GM19239 (cell line): ENCODE results near the gene SNU13.
"Not testable (repeated sequence)": the region's sequence is repeated elsewhere in the genome, so short reads cannot be mapped to it uniquely, and the experiment has no call there.

Source experiments
- DNase-seq: peaks from one replicate; pipeline ENCODE4 v3.0.0; 2011; ENCODE audit warnings: low spot score; ENCODE audit not compliant: insufficient read length
- FAIRE-seq: peaks from 2 replicates; lab custom pipeline; 2011; peaks lifted over from hg19 to GRCh38; lab: Jason Lieb, UNC

The SNU13 gene

DNA sequence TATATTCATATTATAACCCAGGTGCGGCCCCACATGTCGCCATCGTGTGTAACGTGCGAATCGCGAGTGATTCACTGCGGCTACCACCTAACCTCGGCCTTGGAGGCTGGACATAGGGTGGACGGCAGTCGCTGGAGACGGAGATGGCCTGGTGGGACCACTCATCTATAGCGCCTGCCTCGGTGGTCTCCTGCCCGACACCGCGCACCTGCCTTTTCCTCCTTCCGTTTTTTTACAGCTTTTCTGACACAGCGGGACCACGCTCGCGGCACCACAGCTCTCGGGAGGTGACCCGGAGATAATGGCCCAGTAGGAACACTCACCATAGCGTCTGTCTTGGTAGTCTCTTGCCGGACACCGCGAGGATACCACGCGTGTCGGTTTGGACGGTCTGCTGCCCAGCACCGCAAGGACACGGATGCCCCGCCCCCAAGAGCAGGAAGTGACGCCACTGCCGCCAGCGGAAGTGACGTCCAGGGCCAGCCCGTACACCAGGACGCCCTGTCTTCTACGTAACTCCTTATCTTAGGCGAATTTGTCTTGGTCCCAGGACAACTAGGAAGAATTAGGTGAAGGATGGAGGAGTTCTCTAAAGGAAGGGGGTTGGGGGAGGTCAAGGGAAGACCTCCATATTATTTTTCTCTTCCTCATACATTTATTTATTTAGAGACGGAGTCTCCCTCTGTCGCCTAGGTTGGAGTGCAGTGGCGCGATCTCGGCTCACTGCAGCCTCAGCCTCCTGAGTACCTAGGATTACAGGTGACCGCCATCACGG is 6.4 kb downstream of the SNU13 start:
- peak; percentile 73 for DNase-seq
- FAIRE-seq: peak; percentile 94

DNA sequence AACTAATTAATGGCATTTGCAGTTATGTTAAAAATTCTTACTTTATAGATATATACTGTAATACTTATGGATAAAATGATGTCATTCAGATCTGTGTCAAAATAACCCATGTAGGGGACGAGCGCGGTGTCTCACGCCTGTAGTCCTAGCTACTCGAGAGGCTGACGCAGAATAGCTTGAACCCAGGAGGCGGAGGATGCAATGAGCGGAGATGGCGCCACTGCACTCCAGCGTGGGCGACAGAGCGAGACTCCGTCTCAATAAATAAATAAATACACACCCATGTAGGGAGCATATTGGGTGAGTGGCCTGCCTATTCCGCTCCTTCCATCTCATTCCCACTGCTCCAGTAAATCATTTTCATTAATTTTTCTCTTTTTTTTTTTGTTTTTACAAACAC is 7.1 kb downstream of the SNU13 start:
- DNase-seq: no peak
- no peak for FAIRE-seq

DNA sequence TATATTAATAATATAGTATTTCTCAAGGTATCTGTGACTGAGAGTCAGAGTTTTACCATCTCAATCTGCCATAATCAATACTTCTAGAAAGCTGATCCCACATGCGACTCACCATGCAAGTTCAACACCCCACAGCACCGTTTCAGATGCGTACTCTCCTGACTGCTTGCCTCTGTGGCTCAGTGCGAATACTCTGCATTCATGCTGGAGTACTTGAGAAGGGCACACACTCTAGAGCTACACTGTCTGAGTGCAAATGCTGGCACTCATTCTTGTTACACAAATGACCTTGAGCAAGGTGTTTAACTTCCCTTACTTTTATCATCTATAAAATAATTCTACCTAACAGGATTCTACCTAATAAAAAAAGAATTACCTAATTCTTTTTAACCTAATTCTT is 12.5 kb downstream of the SNU13 start:
- FAIRE-seq (no peak), DNase-seq (no peak)

DNA sequence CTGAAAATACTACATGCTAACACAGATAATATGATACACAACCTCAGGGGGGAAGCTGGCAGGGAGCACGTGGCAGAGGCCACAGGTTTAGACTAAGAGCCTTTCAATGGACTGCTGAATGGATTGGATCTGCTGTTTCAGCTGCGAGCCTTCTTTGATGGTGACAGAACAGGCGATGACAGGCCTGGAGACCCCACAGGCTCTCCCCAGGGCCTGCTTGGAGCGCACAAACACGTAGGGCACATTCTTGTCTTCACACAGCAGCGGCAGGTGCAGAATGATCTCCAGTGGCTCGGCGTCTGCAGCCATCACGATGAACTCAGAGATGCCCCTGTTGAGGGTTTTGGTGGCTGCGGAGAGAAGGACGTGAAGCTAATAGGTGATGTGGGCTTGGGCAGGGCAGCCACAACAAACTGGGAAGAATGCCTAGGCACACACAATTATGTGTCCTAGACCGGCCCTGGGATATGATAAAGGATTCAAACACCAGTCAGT is 13.8 kb downstream of the SNU13 start:
- DNase-seq: no peak
- no peak for FAIRE-seq

DNA sequence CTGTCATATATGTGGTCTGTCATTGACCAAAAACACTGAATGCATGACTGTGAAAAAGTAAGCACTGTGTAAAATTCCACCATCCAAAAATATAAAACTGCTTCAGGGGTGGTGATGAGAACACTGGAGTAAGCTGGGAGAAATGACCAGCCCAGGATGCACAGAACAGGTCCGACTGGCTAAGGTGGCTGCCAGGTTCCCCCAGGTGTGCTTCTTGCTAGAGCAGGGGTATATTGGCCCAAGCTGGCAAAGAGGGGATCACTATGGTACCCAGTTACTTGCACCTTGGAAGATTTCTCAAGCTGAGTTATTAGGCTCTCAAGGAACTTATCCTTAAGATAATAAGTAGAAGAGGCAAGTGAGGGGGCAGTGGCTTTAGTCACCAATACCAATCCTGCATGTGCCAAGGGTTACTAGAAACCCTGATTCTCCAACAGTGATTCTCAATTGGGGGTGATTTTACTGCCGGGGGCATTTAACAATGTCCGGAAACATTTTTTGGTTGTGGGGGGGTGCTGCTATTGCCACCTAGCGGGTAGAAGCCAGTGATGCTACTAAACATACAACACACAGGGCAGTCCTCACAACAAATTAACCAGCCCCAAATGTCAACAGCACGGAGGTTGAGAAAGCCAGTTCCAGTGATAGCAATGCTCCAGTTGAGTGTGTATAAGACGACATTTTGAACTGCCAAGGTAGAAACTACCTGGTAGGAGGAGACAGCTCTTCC is 15.7 kb downstream of the SNU13 start:
- FAIRE-seq (no peak), DNase-seq (no peak)

DNA sequence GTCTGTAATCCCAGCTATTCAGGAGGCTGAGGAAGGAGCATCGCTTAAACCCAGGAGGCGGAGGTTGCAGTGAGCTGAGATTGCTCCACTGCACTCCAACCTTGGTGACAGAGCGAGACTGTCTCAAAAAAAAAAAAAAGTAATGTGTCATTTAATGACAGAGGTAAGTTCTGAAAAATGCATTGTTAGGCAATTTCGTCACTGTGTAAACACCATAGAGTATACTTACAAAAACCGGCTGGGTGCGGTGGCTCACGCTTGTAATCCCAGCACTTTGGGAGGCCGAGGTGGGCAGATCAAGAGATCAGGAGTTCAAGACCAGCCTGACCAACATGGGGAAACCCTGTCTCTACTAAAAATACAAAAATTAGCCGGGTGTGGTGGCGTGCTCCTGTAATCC is 16.6 kb downstream of the SNU13 start:
- DNase-seq, FAIRE-seq: not testable (repeated sequence)

DNA sequence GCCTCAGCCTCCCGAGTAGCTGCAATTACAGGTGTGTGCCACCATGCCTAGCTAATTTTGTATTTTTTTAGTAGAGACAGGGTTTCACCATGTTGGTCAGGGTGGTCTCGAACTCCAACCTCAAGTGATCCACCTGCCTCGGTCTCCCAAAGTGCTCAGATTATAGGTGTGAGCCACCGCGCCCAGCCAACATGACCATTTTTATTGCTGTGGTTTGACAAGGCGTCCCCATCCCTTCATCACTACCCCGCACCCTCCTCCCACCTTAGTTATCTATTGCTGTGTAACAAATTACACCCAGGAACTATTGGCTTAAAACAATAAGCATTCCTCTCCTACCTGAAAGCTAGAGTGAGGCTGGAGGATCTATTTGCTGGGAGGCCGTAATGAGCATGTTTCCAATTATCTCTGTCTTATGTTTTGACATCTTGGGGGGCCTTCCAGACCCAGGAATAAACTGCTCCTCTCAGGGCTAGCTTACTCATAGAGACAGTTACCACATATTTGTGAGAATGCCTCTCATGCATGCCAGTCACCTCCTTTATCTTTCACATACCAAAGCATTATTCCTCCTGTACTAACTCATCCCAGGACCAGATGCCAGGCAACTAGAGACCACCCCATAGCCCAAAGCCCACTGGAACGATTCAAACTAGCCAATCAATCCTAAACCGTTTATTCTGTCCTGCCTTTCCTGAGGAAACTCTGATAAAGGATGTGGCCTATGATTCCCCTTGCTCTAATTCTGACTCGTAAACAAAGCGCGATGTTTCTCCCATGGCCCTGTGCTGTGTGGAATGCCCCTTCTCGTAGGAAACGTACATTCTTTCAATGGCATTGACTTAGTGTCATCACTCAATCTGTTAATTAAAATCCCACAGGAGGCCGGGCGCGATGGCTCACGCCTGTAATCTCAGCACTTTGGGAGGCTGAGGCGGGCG is 19.4 kb downstream of the SNU13 start:
- DNase-seq (no peak), FAIRE-seq (no peak)

DNA sequence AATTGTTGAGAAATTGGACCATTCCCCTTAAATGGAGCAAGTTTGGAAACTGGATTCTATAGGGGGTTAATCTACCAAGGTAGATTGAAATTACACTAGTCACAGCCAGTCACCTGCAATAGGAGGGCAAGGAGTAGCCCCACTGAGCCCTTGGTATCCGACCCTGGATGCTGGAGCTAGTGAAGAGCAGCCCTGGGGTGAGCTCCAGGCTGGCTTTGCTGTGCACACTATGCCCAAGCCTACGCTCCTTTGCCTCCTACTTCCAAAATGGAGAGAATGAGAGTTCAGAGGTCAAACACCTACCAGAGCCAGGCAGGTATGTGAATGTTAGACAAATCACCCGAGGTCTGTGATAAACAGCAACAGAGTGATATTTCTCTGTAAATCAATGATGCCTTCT is 23.7 kb downstream of the SNU13 start:
- no peak for FAIRE-seq

DNA sequence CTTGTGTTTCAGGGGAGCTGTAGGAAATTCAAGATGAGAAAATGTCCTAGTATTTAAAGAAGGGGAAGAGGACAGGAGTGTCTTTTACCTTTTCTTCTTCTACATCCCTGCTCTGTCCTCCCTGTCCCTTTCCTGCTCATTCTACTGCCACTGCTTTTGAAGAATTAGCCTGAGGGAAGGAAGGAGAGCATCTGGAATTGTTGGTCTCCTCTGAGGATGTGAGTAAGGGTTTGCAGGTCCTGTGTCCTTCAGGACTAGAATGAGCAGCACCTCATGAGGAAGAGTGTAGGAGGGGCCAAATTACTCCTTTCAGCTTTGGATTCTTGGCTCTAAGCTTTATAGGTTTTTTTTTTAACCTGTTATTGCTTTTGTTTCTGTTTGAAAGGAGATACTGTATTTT is 24.2 kb downstream of the SNU13 start:
- FAIRE-seq: no peak
- no peak for DNase-seq

More for the DNA sequence above, 23.7 kb downstream of the SNU13 start:
- DNase-seq: no peak

DNA sequence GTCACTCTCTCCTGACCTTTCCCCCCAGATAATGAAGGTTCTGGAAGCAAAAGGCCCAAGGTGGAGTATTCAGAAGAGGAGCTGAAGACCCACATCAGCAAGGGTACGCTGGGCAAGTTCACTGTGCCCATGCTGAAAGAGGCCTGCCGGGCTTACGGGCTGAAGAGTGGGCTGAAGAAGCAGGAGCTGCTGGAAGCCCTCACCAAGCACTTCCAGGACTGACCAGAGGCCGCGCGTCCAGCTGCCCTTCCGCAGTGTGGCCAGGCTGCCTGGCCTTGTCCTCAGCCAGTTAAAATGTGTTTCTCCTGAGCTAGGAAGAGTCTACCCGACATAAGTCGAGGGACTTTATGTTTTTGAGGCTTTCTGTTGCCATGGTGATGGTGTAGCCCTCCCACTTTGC is 25.1 kb downstream of the SNU13 start:
- DNase-seq, FAIRE-seq: not testable (repeated sequence)

DNA sequence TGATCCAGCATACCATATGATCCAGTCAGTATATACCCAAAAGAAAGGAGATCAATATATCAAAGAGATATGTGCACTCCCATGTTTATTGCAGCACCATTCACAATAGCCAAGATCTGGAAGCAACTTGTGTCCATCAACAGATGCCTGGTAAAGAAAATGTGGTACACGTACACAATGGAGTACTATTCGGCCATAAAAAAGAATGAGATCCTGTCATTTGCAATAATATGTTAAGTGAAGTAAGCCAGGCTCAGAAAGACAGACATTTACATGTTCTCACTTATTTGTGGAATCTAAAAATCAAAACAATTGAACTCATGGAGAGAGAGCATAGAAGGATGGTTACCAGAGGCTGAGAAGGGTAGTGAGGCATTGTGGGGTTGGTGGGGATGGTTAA is 27.0 kb downstream of the SNU13 start:
- DNase-seq (no peak), FAIRE-seq (no peak)

DNA sequence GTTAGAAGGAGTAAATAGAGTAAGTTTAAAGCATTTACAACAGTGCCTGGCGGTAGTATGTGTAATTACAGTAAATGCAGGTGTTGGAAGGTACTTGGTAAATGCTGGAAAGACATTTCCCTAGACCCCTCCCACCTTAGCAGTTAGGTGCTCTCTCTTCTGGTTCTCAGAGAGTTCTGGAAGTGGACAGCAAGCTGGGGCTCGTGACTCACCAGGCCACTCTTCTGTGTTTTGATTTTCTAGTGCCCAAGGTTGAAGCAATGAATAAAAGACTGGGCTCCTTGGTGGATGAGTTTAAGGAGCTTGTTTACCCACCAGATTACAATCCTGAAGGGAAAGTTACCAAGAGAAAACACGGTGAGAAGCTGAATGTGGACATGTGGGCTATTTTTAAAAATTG is 27.6 kb downstream of the SNU13 start:
- no peak for FAIRE-seq
- DNase-seq: no peak

DNA sequence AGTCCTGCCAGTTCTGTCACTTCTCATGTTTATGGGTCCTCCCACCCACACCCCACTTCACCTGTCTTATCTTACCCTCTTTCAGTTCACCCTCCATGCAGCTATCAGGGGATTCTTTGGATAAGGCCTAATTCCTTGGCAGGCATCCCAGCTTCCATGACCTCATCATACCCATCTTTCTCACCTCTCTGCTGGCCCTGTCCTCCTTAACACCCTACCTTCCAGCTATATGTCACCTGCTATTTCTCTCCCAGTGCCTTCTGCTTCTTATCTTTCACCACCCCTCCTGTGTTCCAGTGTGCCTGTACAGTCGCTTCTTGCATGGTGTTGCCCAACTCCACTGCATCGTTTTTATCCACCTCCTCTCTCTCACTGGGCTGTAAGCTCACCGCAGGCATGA is 28.3 kb downstream of the SNU13 start:
- DNase-seq (no peak), FAIRE-seq (no peak)

DNA sequence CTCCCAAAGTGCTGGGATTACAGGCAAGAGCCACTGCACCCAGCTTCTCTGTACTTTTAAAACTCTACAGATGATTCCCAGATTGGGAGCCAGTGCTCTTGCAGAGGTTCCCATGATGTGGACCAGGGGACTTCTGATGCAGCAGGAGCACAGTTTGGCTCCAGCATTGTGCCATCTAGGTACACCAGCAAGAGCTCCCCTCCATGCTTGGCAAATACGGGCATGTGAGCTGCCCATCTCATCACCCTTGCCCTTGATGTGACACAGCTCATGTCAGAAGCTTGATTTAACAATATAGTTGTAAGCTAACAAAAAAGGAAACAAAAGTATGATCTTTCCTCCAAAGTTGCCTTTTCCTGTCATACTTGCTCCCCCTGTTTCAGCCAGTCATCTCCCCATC is 28.7 kb downstream of the SNU13 start:
- no peak for DNase-seq
- FAIRE-seq: no peak

DNA sequence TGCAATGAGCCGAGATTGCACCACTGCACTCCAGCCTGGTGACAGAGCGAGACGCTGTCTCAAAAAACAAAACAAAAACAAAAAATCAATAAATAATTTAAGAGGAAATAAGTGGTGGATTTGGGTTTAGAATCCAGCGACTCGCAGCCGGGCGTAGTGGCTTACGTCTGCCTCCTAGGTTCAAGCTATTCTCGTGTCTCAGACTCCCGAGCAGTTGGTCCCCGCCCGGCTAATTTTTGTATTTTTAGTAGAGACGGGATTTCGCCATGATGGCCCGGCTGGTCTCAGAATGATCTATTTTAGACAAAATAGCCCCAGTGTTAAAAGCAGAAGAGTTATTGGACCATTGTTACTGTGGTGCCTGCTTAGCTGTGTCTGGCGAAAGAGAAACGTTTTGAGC is 29.8 kb downstream of the SNU13 start:
- FAIRE-seq (no peak), DNase-seq (no peak)

DNA sequence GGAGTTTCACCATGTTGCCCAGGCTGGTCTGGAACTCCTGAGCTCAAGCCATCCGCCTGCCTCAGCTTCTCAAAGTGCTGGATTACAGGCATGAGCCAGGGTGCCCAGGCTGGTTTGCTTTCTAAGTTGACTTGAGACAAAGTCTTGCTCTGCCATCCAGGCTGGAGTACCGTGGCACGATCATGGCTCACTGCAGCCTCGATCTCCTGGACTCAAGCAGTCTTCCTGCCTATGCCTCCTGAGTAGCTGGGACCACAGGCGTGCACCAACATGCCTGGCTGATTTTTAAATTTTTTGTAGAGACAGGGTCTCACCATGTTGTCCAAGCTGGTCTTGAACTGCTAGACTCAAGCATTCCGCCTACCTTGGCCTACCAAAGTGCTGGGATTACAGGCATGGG is 31.0 kb downstream of the SNU13 start:
- FAIRE-seq (no peak), DNase-seq (no peak)

DNA sequence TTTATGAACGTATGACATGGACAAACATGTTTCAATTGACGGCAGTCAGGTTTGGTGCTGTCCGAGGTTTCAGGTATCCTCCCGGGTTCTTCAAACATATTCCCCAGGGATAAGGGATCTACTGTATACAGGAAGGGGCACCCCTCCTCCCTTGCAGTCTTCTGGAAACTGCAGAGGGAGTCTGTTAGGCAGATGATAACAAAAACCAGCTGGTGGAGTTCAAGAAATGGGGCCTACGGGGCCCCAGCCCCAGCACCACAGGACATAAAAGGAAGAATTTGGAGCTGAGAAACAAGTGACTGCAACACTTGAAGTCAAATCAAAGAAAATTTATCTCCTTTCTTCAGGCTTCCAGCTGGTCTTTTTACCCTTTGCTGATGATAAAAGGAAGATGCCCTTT is 32.1 kb downstream of the SNU13 start:
- FAIRE-seq (no peak), DNase-seq (no peak)

DNA sequence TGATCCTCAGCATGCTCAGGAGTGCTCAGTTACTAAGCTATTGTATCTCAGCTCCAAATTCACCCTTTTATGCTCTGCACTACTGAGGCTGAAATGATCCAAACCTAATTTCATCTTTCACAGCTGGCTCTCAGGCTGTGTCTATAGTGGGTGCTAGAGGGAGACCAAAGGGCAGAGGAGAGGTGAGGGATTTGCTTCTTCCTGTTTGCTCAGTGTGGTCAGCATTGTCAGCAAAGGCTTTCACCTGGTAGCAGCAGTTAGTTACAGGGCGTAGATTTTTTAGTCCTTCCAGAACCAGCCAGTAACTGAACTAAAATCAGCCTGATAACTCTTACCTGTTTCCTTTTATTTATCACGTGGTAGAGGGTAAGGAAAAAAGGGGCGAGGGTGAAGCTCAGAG is 34.3 kb downstream of the SNU13 start:
- FAIRE-seq (no peak), DNase-seq (no peak)

DNA sequence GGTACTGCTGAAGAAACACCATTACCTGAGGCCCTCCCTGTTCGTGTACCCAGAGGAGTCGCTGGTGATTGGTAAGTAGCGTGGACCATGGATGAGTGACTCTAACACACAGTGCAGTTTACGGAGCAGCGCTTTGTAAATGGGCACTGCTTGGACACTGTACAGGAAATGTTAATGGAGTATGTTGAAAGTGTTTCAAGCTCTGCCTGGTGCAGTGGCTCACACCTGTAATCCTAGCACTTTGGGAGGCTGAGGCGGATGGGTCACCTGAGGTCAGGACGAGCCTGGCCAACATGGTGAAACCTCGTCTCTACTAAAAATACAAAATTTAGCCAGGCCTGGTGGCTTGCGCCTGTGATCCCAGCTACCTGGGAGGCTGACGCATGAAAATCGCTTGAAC is 37.8 kb downstream of the SNU13 start:
- no peak for DNase-seq
- no peak for FAIRE-seq

DNA sequence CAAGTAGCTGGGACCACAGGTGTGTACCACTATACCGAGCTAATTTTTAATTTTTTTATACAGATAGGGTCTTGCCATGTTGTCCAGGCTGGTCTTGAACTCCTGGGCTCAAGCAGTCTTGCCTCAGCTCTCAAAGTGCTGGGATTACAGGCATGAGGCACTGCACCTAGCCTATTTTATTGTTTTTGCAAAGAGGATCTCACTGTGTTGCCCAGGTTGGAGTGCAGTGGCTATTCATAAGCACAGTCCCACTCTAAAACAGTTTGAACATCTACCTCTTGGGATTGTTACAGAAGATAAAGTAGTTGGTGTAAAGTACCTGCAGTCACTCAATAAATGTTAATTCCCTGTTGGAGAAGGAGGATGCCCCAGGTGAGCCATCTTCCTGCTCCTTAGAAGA is 38.4 kb downstream of the SNU13 start:
- no peak for DNase-seq
- FAIRE-seq: no peak

DNA sequence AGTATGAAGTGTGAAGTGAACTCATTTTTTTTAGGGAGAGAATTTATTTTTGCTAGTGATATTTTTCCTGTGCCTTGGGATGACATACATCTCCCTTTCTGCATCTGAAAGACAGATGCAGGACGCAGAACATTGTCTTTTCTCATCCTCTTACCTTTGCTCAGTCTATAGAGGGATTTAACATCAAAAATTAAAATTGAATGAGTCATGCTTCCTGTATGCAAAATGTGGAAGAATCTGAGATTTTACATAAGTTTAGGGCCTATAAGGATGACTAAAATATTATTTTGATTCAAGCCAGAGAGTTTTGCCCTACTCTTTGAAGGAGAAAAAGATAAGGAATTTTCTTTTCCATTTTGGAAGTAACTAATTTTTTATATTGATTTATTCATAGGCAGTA is 40.2 kb downstream of the SNU13 start:
- DNase-seq: no peak
- FAIRE-seq: no peak
